Osteoblast (primary cell): ENCODE data around the gene SLC22A16. TPM values are rescaled to one million over a fixed set of nuclear protein-coding genes. Genes with fewer than 3 reads are reported as not detected.

Experiments
- DNase-seq: peaks from one replicate; pipeline ENCODE4 v3.0.0; 2011; ENCODE audit warnings: low spot score, mixed read lengths; ENCODE audit not compliant: insufficient read length; ENCODE audit errors: missing footprints
- H2AFZ ChIP-seq: 2 replicates; pipeline ENCODE4 v1.6.0; 2011; ENCODE audit warnings: mild to moderate bottlenecking, low read length
- H3K27ac ChIP-seq: 2 replicates; pipeline ENCODE4 v1.5.1; 2011; ENCODE audit warnings: mild to moderate bottlenecking, low read depth, low read length, moderate library complexity
- H3K27me3 ChIP-seq: 2 replicates; pipeline ENCODE4 v1.6.0; 2012; ENCODE audit warnings: mild to moderate bottlenecking, control low read depth, inconsistent platforms, low read length, moderate library complexity; ENCODE audit not compliant: insufficient read depth
- H3K36me3 ChIP-seq: 2 replicates; pipeline ENCODE4 v1.5.1; 2011; ENCODE audit warnings: mild to moderate bottlenecking, low read length, control low read depth, moderate library complexity; ENCODE audit not compliant: insufficient read depth
- H3K4me1 ChIP-seq: 2 replicates; pipeline ENCODE4 v1.5.1; 2011; ENCODE audit warnings: mild to moderate bottlenecking, low read length, control low read depth, moderate library complexity; ENCODE audit not compliant: insufficient read depth
- H3K4me2 ChIP-seq: 2 replicates; pipeline ENCODE4 v1.6.0; 2011; ENCODE audit warnings: mild to moderate bottlenecking, low read length; ENCODE audit not compliant: insufficient read depth
- H3K4me3 ChIP-seq: fragments of 200-600 bp; sonication (generic); 3 replicates; pipeline ENCODE4 v1.5.1; 2012; ENCODE audit warnings: mild to moderate bottlenecking, low read length, inconsistent platforms; ENCODE audit not compliant: insufficient read depth
- H3K79me2 ChIP-seq: 2 replicates; pipeline ENCODE4 v1.6.0; 2012; ENCODE audit warnings: mild to moderate bottlenecking, low read length, control low read depth, inconsistent platforms; ENCODE audit not compliant: insufficient read depth
- H3K9me3 ChIP-seq: 2 replicates; pipeline ENCODE4 v1.5.1; 2011; ENCODE audit warnings: low read depth, low read length, control low read depth
- H4K20me1 ChIP-seq: 2 replicates; pipeline ENCODE4 v1.6.0; 2012; ENCODE audit warnings: mild to moderate bottlenecking, low read length, control low read depth; ENCODE audit not compliant: insufficient read depth
- total RNA-seq: library from RNA; depleted of rRNA; stranded (reverse); fragments of >200 nt; gene quantifications from 2 replicates; pipeline ENCODE4 v1.2.3, GENCODE V29; 2012
- TF ChIP-seq, protein P1 (sequence below): IDR thresholded peaks from 2 replicates; pipeline ENCODE4 v1.5.1; 2011; ENCODE audit warnings: mild to moderate bottlenecking, low read depth, low read length, moderate library complexity; ENCODE audit errors: extremely low read depth

The SLC22A16 gene
- total RNA-seq, 1 donor: 0.36 TPM

- H3K4me2 ChIP-seq: no peak overlapping the region
- H3K9me3 ChIP-seq: no peaks in the 10 kb centered on the region
- H3K4me3 ChIP-seq: no peak overlapping the region
- no peaks in the 10 kb centered on the region for H3K4me1 ChIP-seq
- no peak overlapping the region for H2AFZ ChIP-seq
- H3K27me3 ChIP-seq: peaks cover 19% of the 10 kb centered on the region
- H3K36me3 ChIP-seq: no peaks in the 10 kb centered on the region
- no peak for DNase-seq
- H3K27ac ChIP-seq: no peak overlapping the region
- TF ChIP-seq, protein P1, sequence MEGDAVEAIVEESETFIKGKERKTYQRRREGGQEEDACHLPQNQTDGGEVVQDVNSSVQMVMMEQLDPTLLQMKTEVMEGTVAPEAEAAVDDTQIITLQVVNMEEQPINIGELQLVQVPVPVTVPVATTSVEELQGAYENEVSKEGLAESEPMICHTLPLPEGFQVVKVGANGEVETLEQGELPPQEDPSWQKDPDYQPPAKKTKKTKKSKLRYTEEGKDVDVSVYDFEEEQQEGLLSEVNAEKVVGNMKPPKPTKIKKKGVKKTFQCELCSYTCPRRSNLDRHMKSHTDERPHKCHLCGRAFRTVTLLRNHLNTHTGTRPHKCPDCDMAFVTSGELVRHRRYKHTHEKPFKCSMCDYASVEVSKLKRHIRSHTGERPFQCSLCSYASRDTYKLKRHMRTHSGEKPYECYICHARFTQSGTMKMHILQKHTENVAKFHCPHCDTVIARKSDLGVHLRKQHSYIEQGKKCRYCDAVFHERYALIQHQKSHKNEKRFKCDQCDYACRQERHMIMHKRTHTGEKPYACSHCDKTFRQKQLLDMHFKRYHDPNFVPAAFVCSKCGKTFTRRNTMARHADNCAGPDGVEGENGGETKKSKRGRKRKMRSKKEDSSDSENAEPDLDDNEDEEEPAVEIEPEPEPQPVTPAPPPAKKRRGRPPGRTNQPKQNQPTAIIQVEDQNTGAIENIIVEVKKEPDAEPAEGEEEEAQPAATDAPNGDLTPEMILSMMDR: no peak
- no peaks in the 10 kb centered on the region for H3K79me2 ChIP-seq
- H4K20me1 ChIP-seq: no peaks in the 10 kb centered on the region
Observed at GRCh38 chr6:110422444-110422822, 54.0 kb downstream of the SLC22A16 start.

DNA sequence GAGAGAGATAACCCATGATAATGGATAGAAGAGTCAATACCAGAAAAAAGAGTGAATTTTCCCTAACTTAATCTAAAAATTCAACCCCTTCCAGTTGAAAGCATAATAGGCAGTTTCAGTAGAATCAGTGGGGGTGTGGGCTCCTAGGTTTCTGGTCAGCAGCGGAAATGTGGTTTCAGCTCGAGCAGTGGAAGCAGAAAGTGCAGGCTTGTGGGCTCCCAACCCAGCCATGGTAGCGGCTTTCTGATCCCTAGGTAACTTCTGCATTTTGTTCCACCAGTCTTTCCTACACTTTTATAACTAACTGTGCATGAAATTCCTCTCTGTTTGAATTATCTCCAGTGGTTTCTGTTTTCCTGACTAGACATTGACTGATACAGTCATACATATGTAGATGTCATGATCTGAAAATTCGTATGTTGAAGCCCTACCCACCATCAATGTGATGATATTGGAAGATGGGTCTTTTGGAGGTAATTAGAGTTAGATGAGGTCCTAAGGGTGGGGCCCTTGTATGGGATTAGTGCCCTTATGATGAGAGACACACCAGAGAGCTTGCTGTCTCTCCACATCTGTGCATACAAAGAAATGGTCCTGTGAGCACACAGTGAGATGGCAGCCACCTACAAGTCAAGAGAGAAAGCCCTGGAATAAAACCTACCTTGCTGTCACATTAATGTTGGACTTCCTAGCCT is 54.5 kb downstream of the SLC22A16 start:
- TF ChIP-seq, protein P1: no peak
- no peak overlapping the region for H3K27ac ChIP-seq
- no peaks in the 10 kb centered on the region for H3K9me3 ChIP-seq
- H3K79me2 ChIP-seq: no peaks in the 10 kb centered on the region
- H3K4me2 ChIP-seq: no peak overlapping the region
- no peaks in the 10 kb centered on the region for H3K36me3 ChIP-seq
- H3K27me3 ChIP-seq: peaks cover 19% of the 10 kb centered on the region
- H3K4me1 ChIP-seq: no peaks in the 10 kb centered on the region
- no peak for DNase-seq
- H4K20me1 ChIP-seq: no peaks in the 10 kb centered on the region
- H2AFZ ChIP-seq: no peak overlapping the region
- H3K4me3 ChIP-seq: no peak overlapping the region

DNA sequence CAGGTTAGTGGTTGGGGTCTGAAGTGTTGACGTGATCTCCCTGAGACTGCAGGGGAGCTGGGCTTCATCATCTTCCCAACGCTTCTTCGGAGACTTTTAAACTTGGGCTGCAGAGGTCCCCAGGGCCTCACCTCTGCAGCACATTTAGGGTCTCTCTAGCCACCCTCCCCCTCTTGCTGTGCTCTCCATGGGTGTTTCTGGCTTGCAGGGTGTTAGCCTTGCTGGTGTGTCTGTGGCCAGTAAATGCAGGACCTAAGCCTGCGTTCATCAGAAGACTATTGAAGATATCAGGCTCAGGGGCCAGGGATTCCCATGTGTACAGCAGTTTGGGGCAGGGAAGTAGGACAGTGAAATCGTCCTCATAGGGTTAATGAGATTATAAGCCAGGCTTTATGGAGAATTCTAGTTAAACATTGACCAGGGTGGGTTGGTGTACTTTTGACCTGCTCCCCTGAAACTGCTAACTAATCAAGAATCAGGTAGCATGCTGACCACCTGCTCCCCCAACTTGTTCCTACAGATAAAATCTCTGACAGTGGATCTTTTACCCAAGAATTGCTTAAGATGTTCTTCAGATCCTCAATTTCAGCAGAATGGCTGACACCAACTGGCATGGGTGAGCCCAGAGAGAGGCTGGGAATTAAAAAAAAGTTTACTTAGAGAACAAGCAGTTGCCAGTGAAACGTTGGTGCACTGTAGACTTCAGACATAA is 57.2 kb downstream of the SLC22A16 start:
- H3K4me2 ChIP-seq: no peak overlapping the region
- H3K27me3 ChIP-seq: peaks cover 4% of the 10 kb centered on the region
- H2AFZ ChIP-seq: no peak overlapping the region
- no peaks in the 10 kb centered on the region for H3K9me3 ChIP-seq
- H3K36me3 ChIP-seq: no peaks in the 10 kb centered on the region
- TF ChIP-seq, protein P1: no peak
- no peak for DNase-seq
- no peaks in the 10 kb centered on the region for H4K20me1 ChIP-seq
- H3K27ac ChIP-seq: no peak overlapping the region
- no peaks in the 10 kb centered on the region for H3K79me2 ChIP-seq
- no peak overlapping the region for H3K4me3 ChIP-seq
- H3K4me1 ChIP-seq: peaks cover 14% of the 10 kb centered on the region

DNA sequence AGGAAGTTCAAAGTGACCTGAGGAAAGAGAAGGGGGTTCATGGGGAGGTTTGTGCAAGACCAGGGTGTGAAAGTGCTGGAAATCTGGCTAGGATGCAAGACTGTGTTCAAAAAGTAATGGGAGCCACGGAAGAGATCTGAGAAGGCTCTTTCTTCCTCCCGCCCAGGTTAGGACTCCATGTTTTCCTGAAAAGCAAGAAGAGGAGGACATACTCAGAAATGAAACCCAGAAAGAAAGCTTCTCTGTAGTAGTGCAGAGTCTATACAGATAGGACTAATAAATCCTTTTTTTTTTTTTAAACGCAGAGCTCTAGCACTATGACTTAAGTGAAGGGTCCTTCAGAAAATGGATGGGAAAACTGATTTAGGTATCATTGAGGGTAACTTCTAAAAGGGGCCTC is 57.8 kb downstream of the SLC22A16 start:
- Histone ChIP-seq H3K9me3 (no peaks in the 10 kb centered on the region), H3K4me1 (peaks cover 14% of the 10 kb centered on the region), H3K36me3 (no peaks in the 10 kb centered on the region), H3K4me2 (no peak overlapping the region), H3K27ac (no peak overlapping the region), H3K4me3 (no peak overlapping the region), H2AFZ (no peak overlapping the region), H4K20me1 (no peaks in the 10 kb centered on the region), H3K27me3 (peaks cover 2% of the 10 kb centered on the region), H3K79me2 (no peaks in the 10 kb centered on the region)
- TF ChIP-seq, protein P1: no peak
- no peak for DNase-seq
